Peyer's patch (tissue), 4 donors: ENCODE measurements around the gene NUP153. TPM values are rescaled to one million over a fixed set of nuclear protein-coding genes. Genes with fewer than 3 reads are reported as not detected.
"Not testable (repeated sequence)": the region's sequence is repeated elsewhere in the genome, so short reads cannot be mapped to it uniquely, and the experiment has no call there.

Source experiments
- DNase-seq, 3 donors: peaks; one replicate each; pipeline ENCODE4 v3.0.0-alpha.2; 2017 to 2019
- H3K27ac ChIP-seq, 4 donors: fragments of 200-600 bp; sonication (generic); one replicate each; pipeline ENCODE4 v1.5.1; 2016 to 2019
- H3K27me3 ChIP-seq, 2 donors: fragments of 200-600 bp; sonication (generic); one replicate each; pipeline ENCODE4 v1.5.1; 2019
- H3K36me3 ChIP-seq, 3 donors: fragments of 200-600 bp; sonication (generic); one replicate each; pipeline ENCODE4 v1.5.1; 2016 to 2019
- H3K4me1 ChIP-seq, 4 donors: fragments of 200-600 bp; sonication (generic); one replicate each; pipeline ENCODE4 v1.5.1; 2016 to 2019
- H3K4me3 ChIP-seq, 4 donors: fragments of 200-600 bp; sonication (generic); 1 replicate in 3 of 4; 2 replicates in 1 of 4; pipeline ENCODE4 v1.5.1; 2016 to 2019; ENCODE audit warnings: mild to moderate bottlenecking in 1 of 4
- H3K9me3 ChIP-seq, 4 donors: fragments of 200-600 bp; sonication (generic); one replicate each; pipeline ENCODE4 v1.5.1; 2016 to 2019; ENCODE audit warnings: mild to moderate bottlenecking in 1 of 4
- CTCF ChIP-seq, 6 experiments: fragments of 450-650 bp in 4 of 6; fragments of 200-600 bp in 2 of 6; sonication (generic) in 1 of 6; IDR thresholded peaks; one replicate each; pipeline ENCODE4 v1.5.1; 2017 to 2019; ENCODE audit warnings: antibody characterized with exemption in 6 of 6, mild to moderate bottlenecking in 3 of 6, moderate library complexity in 1 of 6
- POLR2A ChIP-seq, 2 donors: fragments of 450-650 bp; IDR thresholded peaks; one replicate each; pipeline ENCODE4 v1.5.1; 2017; ENCODE audit warnings: antibody characterized with exemption in 2 of 2, mild to moderate bottlenecking in 2 of 2, moderate library complexity in 2 of 2
- total RNA-seq, 4 donors: library from RNA; depleted of rRNA; stranded (reverse); fragments of >200 nt; gene quantifications; one replicate each; pipeline ENCODE4 v1.1.0, GENCODE V29; 2016

Gene NUP153
- total RNA-seq, 4 donors from 2014 or later: 21.5 to 47.0 (median 26.8) TPM

- Histone ChIP-seq H3K4me1 (no peaks in the 10 kb centered on the region), H3K27ac (no peak overlapping the region), H3K36me3 (no peaks in the 10 kb centered on the region), H3K4me3 (no peak overlapping the region), H3K27me3 (no peaks in the 10 kb centered on the region), H3K9me3 (peaks cover 0 to 5% (median 0%) of the 10 kb centered on the region in 4 donors)
- DNase-seq: no peak
- TF ChIP-seq CTCF (IDR thresholded peaks at IDR 0.05): no peak
- TF ChIP-seq POLR2A (IDR thresholded peaks at IDR 0.05): no peak
These were observed 34.0 kb upstream of the NUP153 start for GRCh38 chr6:17740559-17741220.

GRCh38 chr6:17737704-17738252, 31.1 kb upstream of the NUP153 start:
- Histone ChIP-seq H3K36me3 (no peaks in the 10 kb centered on the region), H3K9me3 (peaks cover 0 to 5% (median 0%) of the 10 kb centered on the region in 4 donors), H3K4me3 (no peak overlapping the region), H3K27me3 (no peaks in the 10 kb centered on the region), H3K4me1 (no peaks in the 10 kb centered on the region), H3K27ac (no peak overlapping the region)
- TF ChIP-seq CTCF (IDR thresholded peaks at IDR 0.05) (no peak), POLR2A (IDR thresholded peaks at IDR 0.05) (no peak)
- DNase-seq: no peak

GRCh38 chr6:17735311-17735710, 28.6 kb upstream of the NUP153 start:
- DNase-seq, H3K36me3 ChIP-seq, H3K4me1 ChIP-seq, H3K4me3 ChIP-seq, H3K27me3 ChIP-seq, H3K9me3 ChIP-seq, H3K27ac ChIP-seq: not testable (repeated sequence)

GRCh38 chr6:17730078-17730704, 23.5 kb upstream of the NUP153 start:
- Histone ChIP-seq H3K9me3 (no peaks in the 10 kb centered on the region), H3K27me3 (no peaks in the 10 kb centered on the region), H3K27ac (no peak overlapping the region), H3K4me3 (no peak overlapping the region), H3K4me1 (no peaks in the 10 kb centered on the region), H3K36me3 (no peaks in the 10 kb centered on the region)
- TF ChIP-seq POLR2A (IDR thresholded peaks at IDR 0.05) (no peak), CTCF (IDR thresholded peaks at IDR 0.05) (no peak)
- no peak for DNase-seq

GRCh38 chr6:17729223-17730077, 22.7 kb upstream of the NUP153 start:
- Histone ChIP-seq H3K4me1 (no peaks in the 10 kb centered on the region), H3K9me3 (no peaks in the 10 kb centered on the region), H3K27ac (no peak overlapping the region), H3K36me3 (no peaks in the 10 kb centered on the region), H3K27me3 (no peaks in the 10 kb centered on the region), H3K4me3 (no peak overlapping the region)
- no peak for DNase-seq
- TF ChIP-seq CTCF (IDR thresholded peaks at IDR 0.05) (no peak), POLR2A (IDR thresholded peaks at IDR 0.05) (no peak)
